Heart left ventricle (tissue), 16 donors: ENCODE results near the gene GPR137C. TPM values are rescaled to one million over a fixed set of nuclear protein-coding genes. Genes with fewer than 3 reads are reported as not detected.

Source experiments
- ATAC-seq, 4 donors: fragments of 200-7000 bp; cut with Tn5 transposase; one replicate each; pipeline ENCODE4 v1.9.1; 2020 to 2022; ENCODE audit warnings: moderate library complexity in 4 of 4, mild to moderate bottlenecking in 3 of 4, moderate number of reproducible peaks in 1 of 4
- DNase-seq, 5 donors: peaks; one replicate each; pipeline ENCODE4 v3.0.0-alpha.2; 2020
- H3K27ac ChIP-seq, 12 donors: fragments of 200-600 bp; sonication (generic) in 4 of 12; one replicate each; pipeline versions ENCODE4 v1.5.0 to v1.8.0; 2016 to 2022; ENCODE audit warnings: mild to moderate bottlenecking in 2 of 12
- H3K27me3 ChIP-seq, 9 donors: fragments of 200-600 bp; sonication (generic) in 2 of 9; one replicate each; pipeline versions ENCODE4 v1.5.1 to v1.8.0; 2016 to 2022; ENCODE audit warnings: mild to moderate bottlenecking in 3 of 9
- H3K36me3 ChIP-seq, 9 donors: fragments of 200-600 bp; sonication (generic) in 2 of 9; one replicate each; pipeline versions ENCODE4 v1.5.0 to v1.8.0; 2018 to 2022; ENCODE audit warnings: mild to moderate bottlenecking in 2 of 9
- H3K4me1 ChIP-seq, 12 donors: fragments of 200-600 bp; sonication (generic) in 4 of 12; one replicate each; pipeline versions ENCODE4 v1.5.0 to v1.8.0; 2016 to 2022; ENCODE audit warnings: mild to moderate bottlenecking in 3 of 12
- H3K4me3 ChIP-seq, 12 donors: fragments of 200-600 bp; sonication (generic) in 4 of 12; one replicate each; pipeline versions ENCODE4 v1.5.0 to v1.8.0; 2017 to 2022; ENCODE audit warnings: mild to moderate bottlenecking in 9 of 12, moderate library complexity in 4 of 12
- H3K9me3 ChIP-seq, 12 donors: fragments of 200-600 bp; sonication (generic) in 4 of 12; one replicate each; pipeline versions ENCODE4 v1.5.0 to v1.8.0; 2016 to 2022; ENCODE audit warnings: mild to moderate bottlenecking in 1 of 12
- CTCF ChIP-seq, 12 donors: fragments of 200-600 bp; sonication (generic) in 4 of 12; IDR thresholded peaks; one replicate each; pipeline versions ENCODE4 v1.5.0 to v1.8.0; 2018 to 2022; ENCODE audit warnings: antibody characterized with exemption in 12 of 12, mild to moderate bottlenecking in 5 of 12
- POLR2A ChIP-seq, 2 donors: fragments of 450-650 bp; IDR thresholded peaks; one replicate each; pipeline ENCODE4 v1.6.1; 2017; ENCODE audit warnings: antibody characterized with exemption in 2 of 2, mild to moderate bottlenecking in 2 of 2, moderate library complexity in 2 of 2
- WGBS, 4 donors: extraction: QIAGEN DNeasy Blood & Tissue Kit in 2 of 4; methylation state at CpG; one replicate each; pipeline versions ENCODE4 v1.1.5 to v1.1.7; 2013 to 2018; 5-methylcytosine and 5-hydroxymethylcytosine counted together
- intact Hi-C, 10 donors: fragments of 100-400 bp; cut with DNase I; formaldehyde crosslinking; loops; one replicate each; pipeline versions ENCODE4 v1.11.1 to v1.14.2; 2022
- polyA plus RNA-seq, 2 donors: library from polyadenylated mRNA; stranded (reverse); fragments of 200-250 nt; gene quantifications; one replicate each; pipeline ENCODE4 v1.2.3, GENCODE V29; 2013
- total RNA-seq, 9 donors: library from RNA; depleted of rRNA in 2 of 9; stranded (reverse); fragments of >200 nt in 2 of 9; fragmentation: NEBNext Ultra II Directional in 3 of 9; extraction: Animal tissue kit (Norgen Biotek cat#: 25700) in 3 of 9; gene quantifications; one replicate each; pipeline versions ENCODE4 v1.1.0 to v1.2.4, GENCODE V29; 2016 to 2023
- donor health status: ischemic (EF 13 %, LVEDD 7.1; RV severe dilation, severe dysfunction).
- donor health status: healthy with polysubstance abuse.
- donor health status: DM: no; HTN: yes; CAD: no.
- donor health status: DM: no; HTN: no; CAD: no.
- donor health status: ischemic (EF 25% LVEDD 6.9; RV normal size, moderate dysfunction).
- donor health status: ischemic (EF 25% LVEDD 5.7; RV mildly dilated, moderate dysfunction).
- donor health status: healthy.
- donor health status: DM: yes; HTN: yes; CAD: no.
- donor health status: ischemic (EF 35%, LVEDD 5.7; RV mildly dilated, moderate dysfunction).
- donor health status: nonischemic (EF 11% LVEDD 7.7; RV severe dilation, severe dysfunction).
- donor health status: DM: yes; HTN: yes; CAD: no.
- donor health status: PGD.
- donor health status: ischemic (EF 29% LVEDD 5.4; RV normal size, mild dysfunction).
- donor health status: nonischemic (EF 23%, LVEDD 6.1; RV moderate dilation, normal function).

GPR137C gene
- total and polyA plus RNA-seq, 11 donors, result 0.61 to 1.9 (median 1.1) TPM

- Histone ChIP-seq H3K4me1 (no peaks in the 10 kb centered on the region), H3K9me3 (no peaks in the 10 kb centered on the region), H3K27me3 (no peaks in the 10 kb centered on the region), H3K27ac (no peak overlapping the region), H3K36me3 (peaks cover 0 to 79% (median 64%) of the 10 kb centered on the region in 9 donors), H3K4me3 (no peak overlapping the region)
- no peak for ATAC-seq
- TF ChIP-seq CTCF (IDR thresholded peaks at IDR 0.05) (peak in 3 of 12 donors; percentile 6 to 26 (median 11)), POLR2A (IDR thresholded peaks at IDR 0.05) (no peak)
- no peak for DNase-seq
- WGBS, 4 donors, result 92 to 100% (median 95%) methylated on average over 2 of the region's 2 CpGs
- intact Hi-C loops, result no loop called here
Observed at GRCh38 chr14:52678591-52678990, 126.0 kb downstream of the GPR137C start.

- TF ChIP-seq POLR2A (IDR thresholded peaks at IDR 0.05), result no peak
- no peak for TF ChIP-seq CTCF (IDR thresholded peaks at IDR 0.05)
- no peak for DNase-seq
- Histone ChIP-seq H3K36me3 (peaks cover 0 to 30% (median 16%) of the 10 kb centered on the region in 9 donors), H3K27me3 (no peaks in the 10 kb centered on the region), H3K4me3 (no peak overlapping the region), H3K4me1 (peaks cover 0 to 17% (median under 1%) of the 10 kb centered on the region in 12 donors), H3K9me3 (no peaks in the 10 kb centered on the region), H3K27ac (no peak overlapping the region)
- WGBS, 4 donors, result 68 to 83% (median 77%) methylated on average over 2 of the region's 2 CpGs
- ATAC-seq, result no peak
- intact Hi-C loops, result no loop called here
Observed at GRCh38 chr14:52683985-52684520, 131.4 kb downstream of the GPR137C start.

DNA sequence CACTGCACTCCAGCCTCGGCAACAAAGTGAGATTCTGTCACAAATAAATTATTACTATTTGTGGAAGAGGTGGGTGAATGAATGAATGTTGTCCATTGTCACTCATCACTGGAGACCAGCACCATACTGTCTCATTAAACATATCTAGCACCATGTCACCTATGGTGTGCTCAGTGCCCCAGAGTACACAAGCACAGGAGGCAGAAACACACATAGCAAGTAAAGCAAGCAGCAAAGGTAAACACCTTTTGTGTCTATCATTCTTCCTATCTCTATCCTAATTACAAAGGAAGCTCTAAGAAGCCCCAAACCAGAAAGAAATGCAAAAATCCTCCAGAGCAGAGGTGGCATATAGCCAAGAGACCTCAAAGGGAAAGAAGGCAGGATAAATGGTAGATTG, 133.5 kb downstream of the GPR137C start:
- H3K27me3 ChIP-seq, result no peaks in the 10 kb centered on the region
- H3K4me1 ChIP-seq, result peaks cover 0 to 29% (median 1%) of the 10 kb centered on the region in 12 donors
- peaks cover 0 to 13% (median 10%) of the 10 kb centered on the region in 9 donors for H3K36me3 ChIP-seq
- DNase-seq (no peak), ATAC-seq (no peak)
- WGBS, 4 donors, result 85 to 100% (median 98%) methylated on average over 1 of the region's 1 CpG
- no peak overlapping the region for H3K27ac ChIP-seq
- H3K9me3 ChIP-seq, result no peaks in the 10 kb centered on the region
- TF ChIP-seq CTCF (IDR thresholded peaks at IDR 0.05), result no peak
- no peak for TF ChIP-seq POLR2A (IDR thresholded peaks at IDR 0.05)
- intact Hi-C loops, result no loop called here
- no peak overlapping the region for H3K4me3 ChIP-seq

Other genes with a start within 250 kb of the GPR137C start
- gene PTGER2, start 238.5 kb upstream of the GPR137C start, total RNA-seq, result 1 to 10 TPM in 3 of 9 donors, under 1 TPM in 6; 0.15 to 4.1 (median 0.72) TPM
- under 1 TPM; 0.27 to 0.60 TPM for gene PTGER2, start 238.5 kb upstream of the GPR137C start, polyA plus RNA-seq
- 1 to 10 TPM; 3.4 to 7.1 (median 4.1) TPM for gene TXNDC16, start 331 bp upstream of the GPR137C start, total RNA-seq
- gene TXNDC16, start 331 bp upstream of the GPR137C start, polyA plus RNA-seq, result 1 to 10 TPM in 1 of 2 donors, under 1 TPM in 1; 0.72 to 2.3 TPM
- 10 to 100 TPM; 13.9 to 36.7 (median 16.3) TPM for gene ERO1A, start 142.7 kb downstream of the GPR137C start, total RNA-seq
- 10 to 100 TPM in 1 of 2 donors, 1 to 10 TPM in 1; 6.4 to 17.9 TPM for gene ERO1A, start 142.7 kb downstream of the GPR137C start, polyA plus RNA-seq
- gene PSMC6, start 154.4 kb downstream of the GPR137C start, total RNA-seq, result 10 to 100 TPM; 74.3 to 90.7 (median 81.4) TPM
- 100 to 1,000 TPM in 1 of 2 donors, 10 to 100 TPM in 1; 84.4 to 141 TPM for gene PSMC6, start 154.4 kb downstream of the GPR137C start, polyA plus RNA-seq
- 10 to 100 TPM; 10.6 to 16.5 (median 12.9) TPM for gene STYX, start 177.3 kb downstream of the GPR137C start, total RNA-seq
- gene STYX, start 177.3 kb downstream of the GPR137C start, polyA plus RNA-seq, result 1 to 10 TPM; 3.5 to 9.7 TPM
- gene GNPNAT1, start 238.8 kb downstream of the GPR137C start, total RNA-seq, result 10 to 100 TPM in 4 of 9 donors, 1 to 10 TPM in 5; 5.3 to 12.8 (median 8.0) TPM
- 10 to 100 TPM in 1 of 2 donors, 1 to 10 TPM in 1; 2.7 to 19.9 TPM for gene GNPNAT1, start 238.8 kb downstream of the GPR137C start, polyA plus RNA-seq